HUES6 (cell line): ENCODE results near the gene HSPA1A.
"Not testable (repeated sequence)": the region's sequence is repeated elsewhere in the genome, so short reads cannot be mapped to it uniquely, and the experiment has no call there.

Source experiments
- H3K27ac ChIP-seq: 2 replicates; pipeline ENCODE4 v1.7.0; 2013; ENCODE audit warnings: low read depth, mild to moderate bottlenecking, low read length, inconsistent platforms
- H3K27me3 ChIP-seq: 2 replicates; pipeline ENCODE4 v1.6.1; 2013; ENCODE audit warnings: low read length; ENCODE audit not compliant: control insufficient read depth, insufficient read depth
- H3K36me3 ChIP-seq: 2 replicates; pipeline ENCODE4 v1.6.1; 2013; ENCODE audit warnings: low read length; ENCODE audit not compliant: control insufficient read depth, insufficient read depth
- H3K4me1 ChIP-seq: 2 replicates; pipeline ENCODE4 v1.6.1; 2013; ENCODE audit warnings: low read length; ENCODE audit not compliant: control insufficient read depth, insufficient read depth
- H3K4me3 ChIP-seq: 2 replicates; pipeline ENCODE4 v1.5.1; 2013; ENCODE audit warnings: low read depth, low read length
- H3K9ac ChIP-seq: one replicate; pipeline ENCODE4 v1.6.1; 2013; ENCODE audit warnings: mild to moderate bottlenecking, low read length
- H3K9me3 ChIP-seq: 2 replicates; pipeline ENCODE4 v1.6.1; 2013; ENCODE audit warnings: low read depth, low read length; ENCODE audit not compliant: control insufficient read depth, insufficient read depth

Gene HSPA1A

GRCh38 chr6:31861150-31861549 lies 45.8 kb downstream of the HSPA1A start:
- Histone ChIP-seq H3K27ac (no peak overlapping the region), H3K9ac (no peak overlapping the region), H3K9me3 (no peaks in the 10 kb centered on the region), H3K4me1 (peaks cover 3% of the 10 kb centered on the region; the same call in 1 of the 2 replicates), H3K4me3 (no peak overlapping the region), H3K36me3 (peaks cover 30% of the 10 kb centered on the region), H3K27me3 (no peaks in the 10 kb centered on the region)

DNA sequence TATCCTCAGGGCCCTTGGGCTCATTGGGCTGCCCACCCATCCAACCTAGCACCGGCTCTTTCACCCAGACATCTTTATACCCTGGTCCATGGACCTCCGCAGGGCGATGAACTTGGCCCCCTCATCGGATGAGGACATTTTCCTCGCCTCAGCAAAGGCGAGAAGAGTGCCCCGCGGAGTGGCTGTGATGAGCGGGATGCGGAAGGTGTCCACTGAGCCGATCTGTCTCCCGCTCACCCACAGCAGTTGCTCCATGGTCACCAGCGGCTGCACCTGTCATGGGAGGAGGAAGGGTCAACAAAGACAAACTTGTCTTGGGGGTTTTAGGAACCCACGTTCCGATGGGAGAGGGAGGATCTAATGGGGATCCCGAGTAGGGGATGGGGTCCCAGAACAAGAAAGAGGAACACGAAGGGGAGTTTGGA lies 46.6 kb downstream of the HSPA1A start:
- H3K27ac ChIP-seq: no peak overlapping the region
- H3K9me3 ChIP-seq: no peaks in the 10 kb centered on the region
- peaks cover 3% of the 10 kb centered on the region; the same call in 1 of the 2 replicates for H3K4me1 ChIP-seq
- H3K27me3 ChIP-seq: no peaks in the 10 kb centered on the region
- H3K9ac ChIP-seq: peak overlapping the region; percentile 85
- peaks cover 30% of the 10 kb centered on the region for H3K36me3 ChIP-seq
- H3K4me3 ChIP-seq: peak overlapping the region; percentile 93

- peaks cover 27% of the 10 kb centered on the region for H3K36me3 ChIP-seq
- H3K27ac ChIP-seq: peak within 1 kb of the TSS; percentile 80; the same call in 1 of the 2 replicates
- H3K27me3 ChIP-seq: no peaks in the 10 kb centered on the region
- H3K9ac ChIP-seq: peak within 1 kb of the TSS; percentile 85
- no peaks in the 10 kb centered on the region for H3K9me3 ChIP-seq
- H3K4me1 ChIP-seq: peaks cover 3% of the 10 kb centered on the region; the same call in 1 of the 2 replicates
- peak within 1 kb of the TSS; percentile 93 for H3K4me3 ChIP-seq
Measured at GRCh38 chr6:31862344-31863235, 47.2 kb downstream of the HSPA1A start, which contains the start of gene NEU1. TSS of gene NEU1 (minus strand) at chr6:31862821. CDS start at chr6:31862776, 45 bp downstream.

- Histone ChIP-seq H3K4me3 (peak overlapping the region; percentile 84), H3K9ac (peak overlapping the region; percentile 53), H3K36me3 (peaks cover 20% of the 10 kb centered on the region)
- not testable (repeated sequence) for H3K27me3 ChIP-seq, H3K27ac ChIP-seq, H3K4me1 ChIP-seq, H3K9me3 ChIP-seq
Measured at GRCh38 chr6:31864123-31864562, 48.8 kb downstream of the HSPA1A start.

- Histone ChIP-seq H3K4me3 (no peak overlapping the region), H3K27me3 (no peaks in the 10 kb centered on the region), H3K9ac (no peak overlapping the region), H3K4me1 (peaks cover 6% of the 10 kb centered on the region), H3K9me3 (no peaks in the 10 kb centered on the region), H3K27ac (no peak overlapping the region), H3K36me3 (peaks cover 13% of the 10 kb centered on the region)
Measured at GRCh38 chr6:31864818-31865204, 49.5 kb downstream of the HSPA1A start.

DNA sequence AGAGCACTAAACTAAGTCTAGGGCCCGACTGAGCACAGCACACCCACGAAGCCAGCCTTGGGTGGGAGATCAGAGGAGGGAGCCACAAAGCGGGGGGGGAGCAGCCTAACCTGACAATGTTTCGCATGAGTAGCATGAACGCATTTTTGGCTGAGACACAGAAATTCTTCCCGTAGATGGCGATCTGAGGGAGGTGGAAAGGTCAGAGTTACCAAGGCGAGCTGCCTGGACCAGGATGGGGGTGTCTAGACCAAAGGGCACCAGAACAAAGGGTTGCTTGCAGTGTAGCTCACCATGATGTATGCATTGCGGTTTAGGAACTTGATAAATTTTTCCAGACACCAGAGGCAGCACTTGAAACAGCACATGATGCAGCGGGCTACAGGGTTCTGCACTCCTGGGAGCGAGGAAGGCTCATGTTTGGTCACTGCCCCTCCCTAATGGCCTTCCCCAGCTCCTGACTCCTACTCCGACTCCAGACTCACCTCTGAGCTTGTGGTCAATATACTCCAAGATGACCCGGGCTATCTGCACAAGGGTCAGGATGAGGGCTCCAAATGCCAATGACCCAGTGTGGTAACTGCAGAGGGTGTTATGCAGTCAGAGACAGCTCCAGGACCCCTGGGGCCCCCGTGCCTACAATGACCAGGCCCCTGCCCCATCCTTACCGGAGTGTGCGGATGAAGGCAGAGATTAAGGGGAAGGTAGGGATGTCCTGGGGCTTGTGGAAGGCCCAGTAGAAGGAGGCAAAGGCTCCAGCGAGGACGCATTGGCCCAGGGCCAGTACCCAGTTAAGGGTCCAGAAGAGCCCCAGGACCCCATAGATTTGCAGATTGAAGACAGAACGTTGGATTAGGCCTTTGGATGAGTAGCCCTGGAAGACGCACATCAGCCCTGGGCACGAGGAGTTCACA lies 50.1 kb downstream of the HSPA1A start:
- Histone ChIP-seq H3K4me3 (no peak overlapping the region), H3K9me3 (no peaks in the 10 kb centered on the region), H3K36me3 (peaks cover 7% of the 10 kb centered on the region), H3K27ac (no peak overlapping the region), H3K4me1 (peaks cover 7% of the 10 kb centered on the region), H3K9ac (no peak overlapping the region), H3K27me3 (no peaks in the 10 kb centered on the region)
